Effector memory CD8-positive, alpha-beta T cell (primary cell): ENCODE data around the gene FCMR.

ENCODE experiments used
- ATAC-seq: fragments of 150-1000 bp; cut with Tn5 transposase; replicated peaks from 2 replicates; pipeline ENCODE4 v1.10.0; 2021; ENCODE audit warnings: mild to moderate bottlenecking, moderate library complexity
- DNase-seq, 3 experiments: peaks; one replicate each; pipeline ENCODE4 v3.0.0; 2021
- H3K27ac Mint-ChIP-seq, 2 donors: one replicate each; pipeline ENCODE4 v1.8.0; 2022; ENCODE audit warnings: mild to moderate bottlenecking in 2 of 2, mixed read lengths in 2 of 2, moderate library complexity in 2 of 2
- H3K27me3 Mint-ChIP-seq, 2 donors: one replicate each; pipeline ENCODE4 v1.8.0; 2022; ENCODE audit warnings: mixed read lengths in 2 of 2
- H3K36me3 Mint-ChIP-seq: one replicate; pipeline ENCODE4 v1.8.0; 2022; ENCODE audit warnings: mild to moderate bottlenecking, moderate library complexity, mixed read lengths; ENCODE audit not compliant: insufficient read depth
- H3K4me1 Mint-ChIP-seq, 2 donors: one replicate each; pipeline ENCODE4 v1.8.0; 2022; ENCODE audit warnings: low read depth in 2 of 2, mixed read lengths in 2 of 2
- H3K4me3 Mint-ChIP-seq, 2 donors: one replicate each; pipeline ENCODE4 v1.8.0; 2022; ENCODE audit warnings: mild to moderate bottlenecking in 2 of 2, mixed read lengths in 2 of 2, moderate library complexity in 2 of 2
- H3K9me3 Mint-ChIP-seq, 2 donors: one replicate each; pipeline ENCODE4 v1.8.0; 2022; ENCODE audit warnings: mixed read lengths in 2 of 2

FCMR gene

DNA sequence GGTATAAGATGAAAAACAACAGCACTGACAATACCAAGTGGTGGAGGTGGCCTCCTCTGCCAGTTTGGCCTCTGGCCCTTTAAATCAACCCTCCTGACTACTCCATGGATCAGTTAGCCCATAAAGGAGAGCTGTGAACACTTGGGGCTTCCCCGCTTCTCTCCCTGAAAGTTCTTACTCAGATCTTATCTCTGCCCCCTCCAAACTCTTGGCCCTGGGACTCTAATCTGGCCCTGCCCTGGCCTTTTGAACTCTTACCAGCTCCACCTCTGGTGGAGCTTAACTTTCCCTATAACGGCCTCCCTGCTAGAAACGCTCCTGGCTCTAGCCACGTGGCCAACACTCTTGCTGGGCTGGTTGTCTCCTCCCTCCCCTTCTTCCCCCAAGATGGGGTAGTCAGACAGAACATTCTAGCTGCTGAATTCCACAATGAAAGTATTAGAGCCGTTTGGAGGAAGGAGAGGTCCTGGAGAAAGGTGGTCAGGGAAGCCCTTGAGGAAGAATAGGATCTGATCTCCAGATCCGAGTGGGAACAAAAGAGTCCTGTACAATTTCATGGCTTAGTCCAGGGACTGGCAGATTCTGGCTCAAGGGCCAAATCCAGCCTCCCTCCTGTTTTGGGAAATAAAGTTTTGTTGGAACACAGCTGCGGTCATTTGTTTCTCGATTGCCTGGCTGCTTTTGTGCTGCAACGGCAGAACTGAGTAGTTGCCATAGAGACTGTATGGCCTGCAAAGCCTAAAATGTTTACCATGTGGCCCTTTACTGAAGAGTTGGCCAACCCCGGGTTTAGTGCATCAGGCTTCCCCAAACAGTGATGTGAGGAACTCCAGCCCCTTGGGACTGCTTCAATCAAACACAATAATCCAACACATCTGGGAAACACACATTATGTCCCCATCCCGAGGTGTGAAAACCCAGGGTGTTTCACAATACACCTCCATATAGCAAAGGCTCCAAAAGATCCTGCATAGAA is 34.0 kb upstream of the FCMR start:
- ATAC-seq (no peak), DNase-seq (no peak)
- H3K4me1 Mint-ChIP-seq: no peaks in the 10 kb centered on the region
- peaks cover 0 to 14% of the 10 kb centered on the region in 2 donors for H3K27me3 Mint-ChIP-seq
- no peaks in the 10 kb centered on the region for H3K36me3 Mint-ChIP-seq
- no peak overlapping the region for H3K4me3 Mint-ChIP-seq
- H3K27ac Mint-ChIP-seq: peak overlapping the region in 1 of 2 donors; percentile 1
- no peaks in the 10 kb centered on the region for H3K9me3 Mint-ChIP-seq

DNA sequence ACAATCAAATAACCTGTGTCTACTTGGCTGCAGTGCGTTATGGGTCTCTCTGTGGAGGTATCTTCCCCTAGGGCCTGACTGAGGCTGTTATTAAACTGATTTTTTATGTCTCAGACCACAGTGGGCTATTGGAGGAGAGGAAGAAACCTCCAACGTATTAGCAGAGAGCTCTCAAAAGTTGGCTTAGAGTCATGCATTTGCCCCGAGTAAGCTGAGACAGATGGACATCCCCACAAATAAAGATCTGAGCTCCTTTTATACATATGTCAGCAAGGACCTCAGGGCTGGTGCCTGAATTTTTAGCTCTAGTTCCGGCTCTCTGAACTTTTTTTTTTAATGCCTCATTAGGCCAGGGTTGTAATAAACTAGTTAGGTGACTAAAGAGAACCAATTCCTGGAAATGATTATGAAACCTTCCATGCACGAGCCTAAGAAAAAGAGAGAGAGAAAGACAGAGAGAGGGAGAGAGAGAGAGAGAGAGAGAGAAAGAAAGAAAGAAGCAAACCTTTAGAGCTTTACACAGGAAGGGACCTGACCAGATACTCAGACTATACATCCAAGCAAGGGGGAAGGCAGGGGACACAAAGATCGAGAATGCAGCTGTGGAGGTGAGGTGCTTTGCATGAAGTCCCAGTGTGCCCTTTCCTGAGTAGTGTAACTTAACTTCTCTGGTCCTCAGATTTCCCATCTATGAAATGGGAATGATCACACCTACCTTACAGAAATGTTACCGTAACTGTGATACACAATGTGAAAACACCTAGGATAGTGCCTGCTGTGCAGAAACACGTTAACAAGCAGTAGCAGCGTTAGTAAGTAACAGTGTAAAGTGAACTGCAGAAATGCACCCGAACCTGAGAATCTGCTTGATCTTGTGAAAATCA is 33.0 kb upstream of the FCMR start:
- no peak for DNase-seq
- Mint-ChIP-seq H3K4me1 (no peaks in the 10 kb centered on the region), H3K4me3 (no peak overlapping the region), H3K36me3 (no peaks in the 10 kb centered on the region), H3K27ac (no peak overlapping the region), H3K27me3 (peaks cover 0 to 14% of the 10 kb centered on the region in 2 donors), H3K9me3 (no peaks in the 10 kb centered on the region)
- ATAC-seq: no peak

DNA sequence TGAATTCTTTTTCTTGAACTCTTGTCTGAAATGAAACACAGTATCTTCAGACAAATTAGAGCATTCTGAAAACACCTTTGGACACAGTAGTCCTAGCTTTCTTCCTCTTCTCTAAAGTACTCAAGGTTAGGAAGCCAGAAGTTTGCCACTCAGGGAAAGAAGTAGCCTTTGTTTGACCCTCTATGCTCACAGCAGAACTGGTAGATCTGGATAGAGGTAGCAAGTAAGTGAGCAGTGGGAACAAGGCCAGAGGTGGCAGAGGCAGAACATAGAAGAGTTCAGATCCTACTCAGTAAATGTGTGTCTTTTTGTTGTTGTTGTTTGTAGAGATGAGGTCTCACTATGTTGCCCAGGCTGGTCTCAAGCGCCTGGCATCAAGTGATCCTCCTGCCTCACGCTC is 31.9 kb upstream of the FCMR start:
- peaks cover 0 to 14% of the 10 kb centered on the region in 2 donors for H3K27me3 Mint-ChIP-seq
- H3K4me1 Mint-ChIP-seq: no peaks in the 10 kb centered on the region
- H3K4me3 Mint-ChIP-seq: no peak overlapping the region
- no peak for DNase-seq
- no peak overlapping the region for H3K27ac Mint-ChIP-seq
- no peaks in the 10 kb centered on the region for H3K36me3 Mint-ChIP-seq
- no peaks in the 10 kb centered on the region for H3K9me3 Mint-ChIP-seq
- no peak for ATAC-seq

DNA sequence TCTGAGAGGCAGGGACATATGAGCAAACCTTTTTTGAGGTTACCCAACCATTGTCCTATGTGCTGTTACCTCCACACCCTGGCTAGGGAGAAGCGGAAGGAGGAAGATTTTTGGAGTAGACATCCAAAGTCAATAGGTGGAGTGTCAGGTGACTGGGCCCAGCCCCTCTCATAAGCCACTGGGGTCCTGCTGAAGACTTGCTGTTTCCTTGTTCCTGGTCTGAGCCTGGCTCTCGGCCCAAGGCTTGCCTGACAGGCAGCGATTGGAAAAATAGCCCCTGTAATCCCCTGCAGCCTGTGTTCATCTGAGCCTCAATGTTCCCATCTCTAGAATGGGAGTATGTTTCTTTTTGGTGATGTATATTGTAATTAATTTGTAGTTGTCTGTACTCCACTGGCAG is 31.4 kb upstream of the FCMR start:
- Mint-ChIP-seq H3K9me3 (no peaks in the 10 kb centered on the region), H3K4me3 (no peak overlapping the region), H3K4me1 (peaks cover under 1% of the 10 kb centered on the region in 2 donors), H3K27me3 (peaks cover 0 to 14% of the 10 kb centered on the region in 2 donors), H3K36me3 (no peaks in the 10 kb centered on the region), H3K27ac (no peak overlapping the region)
- ATAC-seq: no peak
- DNase-seq: no peak

DNA sequence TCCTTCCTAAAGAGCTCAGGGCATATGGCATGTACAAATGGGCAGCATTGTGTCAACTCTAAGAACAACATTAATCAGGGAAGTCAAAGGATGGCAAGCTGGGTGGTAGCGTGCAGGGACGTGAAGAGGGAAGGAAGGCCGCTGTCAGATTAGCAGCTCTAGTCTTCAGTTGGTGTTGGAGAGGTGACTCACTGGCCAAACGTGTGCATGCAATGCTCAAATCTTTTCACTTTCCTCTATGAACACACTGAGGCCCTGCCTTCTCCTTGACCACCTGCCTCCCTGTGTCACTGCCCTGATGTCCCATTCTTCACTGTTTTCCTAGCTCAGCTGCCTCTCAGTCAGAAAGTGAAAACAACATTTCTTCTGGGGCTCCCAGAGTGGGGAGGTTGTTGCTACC is 30.4 kb upstream of the FCMR start:
- ATAC-seq (no peak), DNase-seq (no peak)
- peaks cover 0 to 14% of the 10 kb centered on the region in 2 donors for H3K27me3 Mint-ChIP-seq
- no peaks in the 10 kb centered on the region for H3K36me3 Mint-ChIP-seq
- no peak overlapping the region for H3K4me3 Mint-ChIP-seq
- H3K9me3 Mint-ChIP-seq: no peaks in the 10 kb centered on the region
- H3K4me1 Mint-ChIP-seq: peaks cover 6 to 9% of the 10 kb centered on the region in 2 donors
- H3K27ac Mint-ChIP-seq: no peak overlapping the region

DNA sequence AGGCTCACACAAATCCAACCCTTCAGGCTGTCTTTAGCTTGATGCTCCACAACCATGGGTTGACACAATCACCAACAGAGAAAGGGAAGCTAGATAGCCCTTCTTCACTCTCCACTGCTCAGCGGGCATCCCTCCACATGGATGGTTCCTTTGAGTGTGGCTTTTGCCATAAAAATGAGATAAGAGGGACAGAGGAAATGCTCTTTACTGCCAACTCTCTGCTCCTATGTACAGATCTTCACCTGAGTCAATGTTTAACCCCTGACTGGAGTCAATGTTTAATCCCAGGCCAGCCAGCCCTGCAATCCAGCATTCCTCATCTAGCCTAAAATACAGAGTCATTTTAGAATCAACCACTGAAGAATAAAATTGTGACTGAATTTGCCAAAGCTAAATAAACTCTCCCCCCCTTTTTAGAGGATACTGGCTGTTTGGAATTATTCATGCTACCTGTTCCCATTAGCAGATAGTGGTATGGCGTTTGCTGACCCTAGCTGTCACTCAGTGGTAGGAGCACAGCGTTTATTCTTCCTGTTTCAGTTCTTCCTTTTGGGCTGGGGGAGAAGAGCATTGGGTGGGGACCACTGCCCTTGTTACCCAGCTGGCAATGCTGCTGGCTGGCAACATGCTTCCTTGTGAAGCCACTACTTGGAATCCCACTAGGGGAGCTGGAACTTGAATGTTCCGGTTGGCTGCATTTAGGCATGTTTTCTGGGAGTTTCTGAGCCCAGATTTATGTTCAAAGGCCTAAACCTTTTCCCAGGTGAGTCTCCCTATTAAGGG is 29.8 kb upstream of the FCMR start:
- DNase-seq: no peak
- peaks cover 0 to 11% of the 10 kb centered on the region in 2 donors for H3K27me3 Mint-ChIP-seq
- ATAC-seq: no peak
- H3K9me3 Mint-ChIP-seq: no peaks in the 10 kb centered on the region
- H3K27ac Mint-ChIP-seq: no peak overlapping the region
- H3K4me1 Mint-ChIP-seq: peaks cover 10 to 13% of the 10 kb centered on the region in 2 donors
- H3K4me3 Mint-ChIP-seq: no peak overlapping the region
- H3K36me3 Mint-ChIP-seq: no peaks in the 10 kb centered on the region

DNA sequence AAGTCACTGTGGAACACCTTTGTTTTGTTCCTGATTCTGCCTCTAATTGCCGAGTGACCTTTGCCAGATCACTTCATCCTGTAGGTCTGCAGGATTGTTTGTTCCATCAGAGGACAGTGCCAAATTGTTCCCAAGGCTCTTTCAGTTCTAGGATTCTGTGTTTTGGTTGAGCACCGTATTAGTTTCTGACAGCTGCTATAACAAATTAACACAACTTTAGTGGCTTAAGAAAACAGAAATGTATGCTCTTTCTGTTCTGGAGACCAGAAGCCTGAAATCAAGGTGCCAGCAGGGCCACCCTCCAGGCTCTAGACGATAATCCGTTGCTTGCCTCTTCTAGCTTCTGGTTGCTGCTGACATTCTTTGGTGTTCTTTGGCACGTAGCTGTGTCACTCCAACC is 27.9 kb upstream of the FCMR start:
- Mint-ChIP-seq H3K27me3 (no peaks in the 10 kb centered on the region), H3K4me1 (peaks cover 22 to 24% of the 10 kb centered on the region in 2 donors), H3K36me3 (no peaks in the 10 kb centered on the region), H3K9me3 (no peaks in the 10 kb centered on the region), H3K4me3 (no peak overlapping the region), H3K27ac (no peak overlapping the region)
- ATAC-seq: no peak
- DNase-seq: no peak

DNA sequence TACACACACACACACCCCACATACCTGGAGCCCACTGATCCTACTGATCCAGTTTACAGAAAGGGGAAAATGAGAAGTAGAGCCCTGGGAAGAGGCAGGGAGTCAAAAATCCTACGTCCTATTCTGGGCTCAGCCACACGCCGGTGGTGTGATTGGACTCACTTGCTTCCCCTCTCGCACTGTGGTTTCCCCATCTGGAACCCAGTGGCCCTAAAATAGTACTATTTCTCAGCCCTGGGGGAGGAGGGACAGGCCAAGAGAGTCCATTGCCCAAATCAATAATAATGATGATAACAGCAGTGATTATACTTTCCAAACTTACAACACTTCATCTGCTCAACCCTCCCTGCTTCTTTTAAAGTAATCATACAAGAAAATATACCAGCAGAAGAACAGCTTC is 27.5 kb upstream of the FCMR start:
- Mint-ChIP-seq H3K9me3 (no peaks in the 10 kb centered on the region), H3K36me3 (no peaks in the 10 kb centered on the region), H3K4me3 (no peak overlapping the region), H3K4me1 (peaks cover 25 to 26% of the 10 kb centered on the region in 2 donors), H3K27ac (no peak overlapping the region), H3K27me3 (no peaks in the 10 kb centered on the region)
- ATAC-seq (no peak), DNase-seq (no peak)

DNA sequence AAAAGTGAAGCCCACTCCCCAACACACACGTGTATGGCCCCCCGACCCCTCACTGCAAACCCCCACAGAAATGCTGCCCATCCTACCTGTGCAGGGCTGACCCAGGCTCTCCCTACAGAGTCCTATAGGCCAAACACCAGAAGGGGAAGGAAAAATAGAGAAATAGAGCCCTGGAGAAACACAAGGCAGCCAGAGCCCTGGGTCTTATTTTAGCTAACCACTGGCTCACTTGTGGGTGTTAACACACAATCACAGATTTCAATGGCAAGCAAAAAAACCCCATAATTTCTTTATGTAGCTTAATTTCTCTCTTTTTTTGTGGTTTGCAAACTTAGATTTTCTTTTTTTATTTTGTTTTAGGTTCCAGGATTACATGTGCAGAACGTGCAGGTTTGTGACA is 25.5 kb upstream of the FCMR start:
- H3K4me3 Mint-ChIP-seq: no peak overlapping the region

DNA sequence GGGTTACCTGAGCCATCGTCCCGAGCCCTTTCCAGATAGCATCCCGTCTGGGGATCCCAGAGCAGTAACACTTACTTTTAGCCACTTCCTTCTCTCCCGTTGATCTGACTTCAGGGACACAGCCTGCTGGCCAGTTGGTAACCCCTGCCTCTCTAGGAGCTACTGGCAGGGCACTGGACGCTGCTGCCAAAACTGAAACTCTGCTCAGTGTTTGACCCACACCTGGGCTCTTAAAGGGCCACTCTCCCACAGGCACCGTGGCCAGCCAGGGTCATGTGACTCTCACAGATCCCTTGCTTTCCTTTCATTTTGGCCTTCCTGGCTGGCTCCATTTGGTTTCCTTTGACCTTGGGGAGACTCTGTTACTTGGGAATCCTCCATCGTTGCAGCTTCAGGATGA is 24.5 kb upstream of the FCMR start, which contains the start of gene PIGR:
TSS of gene PIGR (minus strand) at position 206 of the 400 bp plus-strand sequence. CDS start 5,935 bp downstream, outside the sequence.
- Mint-ChIP-seq H3K4me1 (peaks cover 26 to 29% of the 10 kb centered on the region in 2 donors), H3K27ac (peak within 1 kb of the TSS in 1 of 2 donors; percentile 86), H3K36me3 (no peaks in the 10 kb centered on the region), H3K27me3 (peaks cover 2 to 4% of the 10 kb centered on the region in 2 donors), H3K4me3 (no peak within 1 kb of the TSS), H3K9me3 (no peaks in the 10 kb centered on the region)
- DNase-seq: no peak
- no peak for ATAC-seq

More for the DNA sequence above, 25.5 kb upstream of the FCMR start:
- H3K27me3 Mint-ChIP-seq: no peaks in the 10 kb centered on the region
- ATAC-seq (no peak), DNase-seq (no peak)
- H3K36me3 Mint-ChIP-seq: no peaks in the 10 kb centered on the region
- H3K27ac Mint-ChIP-seq: peak overlapping the region in 1 of 2 donors; percentile 86
- no peaks in the 10 kb centered on the region for H3K9me3 Mint-ChIP-seq
- peaks cover 26 to 29% of the 10 kb centered on the region in 2 donors for H3K4me1 Mint-ChIP-seq

DNA sequence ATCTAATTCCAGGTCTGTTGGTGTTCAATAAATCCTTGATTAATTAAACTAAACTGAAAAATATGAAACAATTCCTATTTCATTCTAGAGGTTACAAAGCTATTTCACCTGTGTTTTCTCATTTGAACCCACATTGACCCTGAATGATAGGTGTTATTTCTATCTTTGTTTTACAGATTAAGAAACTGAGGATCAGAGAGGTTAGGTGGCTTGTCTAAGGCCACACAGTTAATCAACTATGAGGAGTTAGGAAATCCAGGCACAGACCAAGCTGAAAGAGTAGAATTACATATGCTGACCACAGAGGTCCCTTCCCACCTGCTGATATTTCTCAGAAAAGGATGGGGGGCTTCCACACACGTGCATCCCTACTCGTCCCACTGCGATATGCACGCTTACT is 24.0 kb upstream of the FCMR start:
- H3K27ac Mint-ChIP-seq: no peak overlapping the region
- no peaks in the 10 kb centered on the region for H3K36me3 Mint-ChIP-seq
- H3K4me1 Mint-ChIP-seq: peaks cover 26 to 29% of the 10 kb centered on the region in 2 donors
- no peaks in the 10 kb centered on the region for H3K9me3 Mint-ChIP-seq
- DNase-seq: no peak
- ATAC-seq: no peak
- H3K27me3 Mint-ChIP-seq: peaks cover 7 to 9% of the 10 kb centered on the region in 2 donors
- H3K4me3 Mint-ChIP-seq: no peak overlapping the region

DNA sequence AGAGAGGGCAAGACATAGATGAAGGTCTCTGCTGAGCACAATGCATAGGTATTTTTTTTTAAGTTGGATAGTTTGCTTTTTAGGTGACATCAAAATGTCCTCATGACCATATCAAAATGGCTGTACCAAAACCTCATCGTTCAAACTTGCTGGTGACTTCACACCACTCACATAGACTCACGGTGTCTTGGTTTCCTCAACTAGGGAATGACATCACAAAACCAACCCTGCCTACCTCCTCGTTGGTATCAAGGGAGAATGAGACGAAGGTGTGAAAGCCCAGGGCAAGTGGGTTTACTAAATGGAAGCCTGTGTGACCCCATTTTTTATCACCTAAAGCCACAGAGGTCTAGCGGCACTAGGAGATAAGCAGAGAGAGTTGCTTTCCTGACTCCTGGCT is 23.0 kb upstream of the FCMR start:
- ATAC-seq (peak; percentile 98), DNase-seq (peak in 2 of 3 experiments; percentile 38 to 44)
- H3K36me3 Mint-ChIP-seq: no peaks in the 10 kb centered on the region
- H3K27me3 Mint-ChIP-seq: peaks cover 11 to 16% of the 10 kb centered on the region in 2 donors
- peaks cover 26 to 29% of the 10 kb centered on the region in 2 donors for H3K4me1 Mint-ChIP-seq
- no peak overlapping the region for H3K4me3 Mint-ChIP-seq
- peak overlapping the region in 1 of 2 donors; percentile 2 for H3K27ac Mint-ChIP-seq
- H3K9me3 Mint-ChIP-seq: no peaks in the 10 kb centered on the region
